Fibroblast of lung (primary cell): ENCODE measurements around the gene ZNF530.

Experiments
- CTCF ChIP-seq, 2 donors: IDR thresholded peaks in 1 of 2; conservative IDR thresholded peaks in 1 of 2; 1 replicate in 1 of 2; 2 replicates in 1 of 2; pipeline ENCODE4 v1.5.1; 2011 to 2012; ENCODE audit warnings: low read length in 2 of 2, control low read depth in 1 of 2, inconsistent platforms in 1 of 2, low read depth in 1 of 2, mild to moderate bottlenecking in 1 of 2
- EZH2 ChIP-seq: IDR thresholded peaks from 2 replicates; pipeline ENCODE4 v1.5.1; 2012; ENCODE audit warnings: low read length, control low read depth, mild to moderate bottlenecking; ENCODE audit errors: missing control alignments

DNA sequence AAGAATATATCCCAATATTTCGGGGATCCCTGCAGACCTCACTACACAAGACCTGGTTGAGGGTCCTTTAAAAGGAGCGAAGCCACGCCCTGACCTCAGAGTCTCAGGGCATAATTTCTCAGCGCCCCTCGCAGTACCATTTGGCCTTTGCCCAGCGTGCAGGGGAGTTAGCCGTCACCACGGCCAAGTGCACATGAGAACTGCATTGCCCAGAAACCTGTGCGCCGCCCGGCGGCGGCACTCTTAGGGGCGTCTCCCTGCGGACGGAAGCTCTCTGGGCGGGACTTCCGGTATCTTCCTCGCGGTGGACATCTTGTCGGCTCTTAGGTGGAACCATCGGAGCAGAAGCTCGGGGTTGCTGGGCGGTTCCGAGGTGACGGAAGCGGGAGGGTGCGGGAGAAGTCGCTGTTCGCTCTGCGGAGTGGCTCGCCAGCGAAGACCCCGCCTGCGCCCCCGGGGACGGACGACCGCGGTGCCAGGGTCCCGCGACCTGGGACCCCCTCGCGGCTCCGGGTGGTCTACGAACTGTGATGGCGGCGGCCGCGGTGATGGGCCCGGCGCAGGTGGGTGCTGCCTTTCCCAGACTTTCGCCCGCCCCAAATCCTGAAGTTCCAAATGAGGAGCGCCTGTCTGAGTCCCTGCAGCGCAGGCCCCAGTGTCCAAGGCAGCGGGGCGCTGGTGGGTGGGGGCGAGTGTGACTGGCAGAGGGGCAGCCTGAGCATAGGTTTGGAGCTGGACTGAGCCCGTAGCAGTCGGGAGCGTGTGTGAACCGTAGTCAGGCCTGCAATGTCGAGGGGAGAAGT, 14.5 kb downstream of the ZNF530 start, which contains the start of gene ZNF134:
- TF ChIP-seq CTCF (conservative IDR thresholded peaks at IDR 0.05 in 1 of 2, IDR thresholded peaks at IDR 0.05 in 1 of 2; ENCODE audit: low read depth in 1 of 2, low read length in 2 of 2) (peak; percentile 31 to 48), EZH2 (no peak)
